Esophagus muscularis mucosa (tissue), 4 donors: ENCODE data around the gene CPNE8.

Source experiments
- CTCF ChIP-seq, 3 experiments: fragments of 200-600 bp in 2 of 3; fragments of 450-650 bp in 1 of 3; sonication (generic) in 2 of 3; IDR thresholded peaks; one replicate each; pipeline ENCODE4 v1.5.1; 2017 to 2019; ENCODE audit warnings: antibody characterized with exemption in 3 of 3, mild to moderate bottlenecking in 2 of 3, moderate library complexity in 1 of 3
- EP300 ChIP-seq: sonication (generic); formaldehyde crosslinking; IDR thresholded peaks from one replicate; pipeline ENCODE4 v1.6.1; 2017; ENCODE audit warnings: antibody characterized with exemption
- POLR2A ChIP-seq: fragments of 450-650 bp; IDR thresholded peaks from one replicate; pipeline ENCODE4 v1.6.1; 2017; ENCODE audit warnings: antibody characterized with exemption, moderate library complexity, mild to moderate bottlenecking, low read depth
- POLR2AphosphoS5 ChIP-seq, 2 donors: sonication (generic); formaldehyde crosslinking; IDR thresholded peaks; one replicate each; pipeline ENCODE4 v1.6.1; 2017; ENCODE audit warnings: antibody characterized with exemption in 2 of 2

GRCh38 chr12:38838056-38838850, 67.1 kb downstream of the CPNE8 start:
- TF ChIP-seq CTCF (IDR thresholded peaks at IDR 0.05) (no peak), POLR2A (no peak), POLR2AphosphoS5 (IDR thresholded peaks at IDR 0.05) (no peak), EP300 (no peak)
